GM13977 (cell line): ENCODE measurements around the gene FSTL1.

Experiments used
- DNase-seq: peaks from one replicate; pipeline ENCODE4 v3.0.0; 2012; ENCODE audit warnings: low spot score
- CTCF ChIP-seq: IDR thresholded peaks from 2 replicates; pipeline ENCODE4 v1.5.1; 2012; ENCODE audit warnings: mild to moderate bottlenecking, control low read depth; ENCODE audit not compliant: insufficient read depth; ENCODE audit errors: extremely low read depth, missing control alignments
- in situ Hi-C: fragments of 300-500 bp; cut with MboI; formaldehyde crosslinking; loops from one replicate; pipeline ENCODE4 v1.12.0; 2022; ENCODE audit warnings: low sequenced_read_pairs, low pct_unique_long_range_greater_than_20kb, mixed read lengths, inconsistent platforms; ENCODE audit not compliant: unreplicated experiment

Gene FSTL1

GRCh38 chr3:120492103-120492502, 41.3 kb upstream of the FSTL1 start:
- no peak for DNase-seq
- in situ Hi-C loops, result no loop called here
- no peak for TF ChIP-seq CTCF

- no peak for TF ChIP-seq CTCF
- in situ Hi-C loops, result no loop called here
- no peak for DNase-seq
Measured at GRCh38 chr3:120489421-120489820, 38.6 kb upstream of the FSTL1 start.

GRCh38 chr3:120488296-120488695, 37.5 kb upstream of the FSTL1 start:
- DNase-seq, result no peak
- in situ Hi-C loops, result no loop called here
- TF ChIP-seq CTCF, result no peak

GRCh38 chr3:120487191-120487650, 36.4 kb upstream of the FSTL1 start:
- DNase-seq, result no peak
- in situ Hi-C loops, result no loop called here
- no peak for TF ChIP-seq CTCF

- DNase-seq, result no peak
- in situ Hi-C loops, result no loop called here
- no peak for TF ChIP-seq CTCF
Measured at GRCh38 chr3:120481081-120481480, 30.3 kb upstream of the FSTL1 start.

- no peak for DNase-seq
- in situ Hi-C loops, result no loop called here
- TF ChIP-seq CTCF, result no peak
Measured at GRCh38 chr3:120477781-120478180, 27.0 kb upstream of the FSTL1 start.

GRCh38 chr3:120475722-120476377, 25.1 kb upstream of the FSTL1 start:
- no peak for TF ChIP-seq CTCF
- in situ Hi-C loops, result no loop called here
- no peak for DNase-seq
